WTC11 (cell line): ENCODE data around the gene GLI1.

ENCODE experiments used
- ARID4B ChIP-seq: sonication (generic); formaldehyde crosslinking; IDR thresholded peaks from 2 replicates; pipeline ENCODE4 v1.8.0; 2023; ENCODE audit warnings: missing genetic modification reagents, mild to moderate bottlenecking, borderline replicate concordance
- ELF4 ChIP-seq: sonication (generic); formaldehyde crosslinking; IDR thresholded peaks from 2 replicates; pipeline ENCODE4 v1.8.1; 2022; ENCODE audit warnings: low read depth, mild to moderate bottlenecking, moderate library complexity, missing genetic modification reagents
- EMX1 ChIP-seq: fragments of 250-450 bp; sonication (Bioruptor Pico); IDR thresholded peaks from 2 replicates; pipeline ENCODE4 v1.8.0; 2021; ENCODE audit warnings: mild to moderate bottlenecking
- MYBL2 ChIP-seq: sonication (generic); formaldehyde crosslinking; IDR thresholded peaks from 2 replicates; pipeline ENCODE4 v1.8.1; 2023; ENCODE audit warnings: mild to moderate bottlenecking, moderate library complexity, missing genetic modification reagents
- RELA ChIP-seq: sonication (generic); formaldehyde crosslinking; IDR thresholded peaks from 2 replicates; pipeline ENCODE4 v1.8.1; 2022; ENCODE audit warnings: missing genetic modification reagents, mild to moderate bottlenecking, borderline replicate concordance
- SP1 ChIP-seq: sonication (generic); formaldehyde crosslinking; conservative IDR thresholded peaks from 2 replicates; pipeline ENCODE4 v1.8.1; 2022; ENCODE audit warnings: missing genetic modification reagents
- ZNF121 ChIP-seq: sonication (generic); formaldehyde crosslinking; IDR thresholded peaks from 2 replicates; pipeline ENCODE4 v1.8.0; 2023; ENCODE audit warnings: missing genetic modification reagents
- TF ChIP-seq, protein P1 (sequence below): sonication (generic); formaldehyde crosslinking; IDR thresholded peaks from 2 replicates; pipeline ENCODE4 v1.8.1; 2023; ENCODE audit warnings: mild to moderate bottlenecking, missing genetic modification reagents, moderate library complexity
- TF ChIP-seq, protein P2 (sequence below): fragments of 200-600 bp; IDR thresholded peaks from 2 replicates; pipeline ENCODE4 v1.8.0; 2022; ENCODE audit warnings: antibody characterized with exemption

DNA sequence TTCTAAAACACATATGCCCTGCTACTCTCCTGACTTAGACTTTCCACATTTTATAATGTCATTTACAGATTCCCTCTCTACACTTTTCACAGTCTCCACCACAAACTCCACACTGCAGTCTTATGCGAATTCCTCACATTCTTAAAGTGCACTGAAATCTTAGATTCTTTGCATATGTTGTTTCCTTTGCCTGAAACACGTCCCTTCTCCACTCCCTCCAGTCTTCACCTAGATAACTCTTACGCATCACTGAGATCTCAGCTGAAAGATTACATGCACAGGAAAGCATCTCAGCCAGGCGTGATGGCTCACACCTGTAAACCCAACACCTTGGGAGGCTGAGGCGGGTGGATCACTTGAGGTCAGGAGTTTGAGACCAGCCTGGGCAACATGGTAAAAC lies 23.9 kb downstream of the GLI1 start:
- TF ChIP-seq ELF4 = no peak
- no peak for TF ChIP-seq SP1
- TF ChIP-seq ARID4B (CRISPR knock-in tag) = no peak
- no peak for TF ChIP-seq MYBL2 (CRISPR knock-in tag)
- TF ChIP-seq EMX1 (CRISPR knock-in tag) = no peak
- TF ChIP-seq, protein P1, sequence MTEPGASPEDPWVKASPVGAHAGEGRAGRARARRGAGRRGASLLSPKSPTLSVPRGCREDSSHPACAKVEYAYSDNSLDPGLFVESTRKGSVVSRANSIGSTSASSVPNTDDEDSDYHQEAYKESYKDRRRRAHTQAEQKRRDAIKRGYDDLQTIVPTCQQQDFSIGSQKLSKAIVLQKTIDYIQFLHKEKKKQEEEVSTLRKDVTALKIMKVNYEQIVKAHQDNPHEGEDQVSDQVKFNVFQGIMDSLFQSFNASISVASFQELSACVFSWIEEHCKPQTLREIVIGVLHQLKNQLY (CRISPR knock-in tag) = no peak
- TF ChIP-seq, protein P2, sequence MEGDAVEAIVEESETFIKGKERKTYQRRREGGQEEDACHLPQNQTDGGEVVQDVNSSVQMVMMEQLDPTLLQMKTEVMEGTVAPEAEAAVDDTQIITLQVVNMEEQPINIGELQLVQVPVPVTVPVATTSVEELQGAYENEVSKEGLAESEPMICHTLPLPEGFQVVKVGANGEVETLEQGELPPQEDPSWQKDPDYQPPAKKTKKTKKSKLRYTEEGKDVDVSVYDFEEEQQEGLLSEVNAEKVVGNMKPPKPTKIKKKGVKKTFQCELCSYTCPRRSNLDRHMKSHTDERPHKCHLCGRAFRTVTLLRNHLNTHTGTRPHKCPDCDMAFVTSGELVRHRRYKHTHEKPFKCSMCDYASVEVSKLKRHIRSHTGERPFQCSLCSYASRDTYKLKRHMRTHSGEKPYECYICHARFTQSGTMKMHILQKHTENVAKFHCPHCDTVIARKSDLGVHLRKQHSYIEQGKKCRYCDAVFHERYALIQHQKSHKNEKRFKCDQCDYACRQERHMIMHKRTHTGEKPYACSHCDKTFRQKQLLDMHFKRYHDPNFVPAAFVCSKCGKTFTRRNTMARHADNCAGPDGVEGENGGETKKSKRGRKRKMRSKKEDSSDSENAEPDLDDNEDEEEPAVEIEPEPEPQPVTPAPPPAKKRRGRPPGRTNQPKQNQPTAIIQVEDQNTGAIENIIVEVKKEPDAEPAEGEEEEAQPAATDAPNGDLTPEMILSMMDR = no peak
- TF ChIP-seq ZNF121 = no peak
- TF ChIP-seq RELA (CRISPR knock-in tag) = no peak
